Measurements from ENCODE around the gene ZNF688.
"Not testable (repeated sequence)": the region's sequence is repeated elsewhere in the genome, so short reads cannot be mapped to it uniquely, and the experiment has no call there.

ZNF688 gene

DNA sequence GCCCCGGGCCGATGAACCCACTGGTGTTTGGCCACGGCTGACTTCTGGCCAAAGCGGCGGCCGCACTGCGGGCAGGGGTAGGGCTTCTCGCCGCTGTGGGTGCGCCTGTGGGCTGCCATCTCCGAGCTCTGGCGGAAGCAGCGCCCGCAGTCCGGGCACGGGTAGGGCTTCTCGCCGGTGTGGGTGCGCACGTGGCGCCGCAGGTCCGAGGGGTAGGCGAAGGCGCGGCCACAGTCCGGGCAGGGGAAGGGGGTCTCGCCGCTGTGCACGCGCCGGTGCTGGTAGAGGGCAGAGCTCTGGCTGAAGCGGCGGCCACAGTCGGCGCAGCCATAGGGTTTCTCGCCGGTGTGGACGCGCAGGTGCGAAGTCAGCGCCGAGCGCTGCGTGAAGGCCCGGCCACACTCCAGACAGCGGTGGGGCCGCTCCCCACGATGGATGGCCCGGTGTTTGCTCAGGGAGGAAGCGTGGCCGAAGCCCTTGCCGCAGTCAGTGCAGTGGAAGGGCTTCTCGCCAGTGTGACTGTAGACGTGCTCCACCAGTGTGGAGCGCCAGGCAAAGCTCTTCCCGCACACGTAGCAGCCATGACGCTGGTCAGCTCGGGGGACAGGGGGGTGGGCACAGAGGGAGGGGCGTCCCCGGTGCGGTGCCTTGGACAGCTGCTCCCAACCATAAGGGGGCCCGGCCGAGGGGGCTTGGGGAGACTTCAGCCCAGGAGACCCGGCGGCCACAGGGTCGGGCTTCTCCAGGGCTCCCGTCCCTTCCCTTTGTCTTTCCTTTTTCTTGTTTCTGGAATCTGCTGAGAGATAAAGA is 16.0 kb downstream of the ZNF688 start:
- no peak for DNase-seq

DNA sequence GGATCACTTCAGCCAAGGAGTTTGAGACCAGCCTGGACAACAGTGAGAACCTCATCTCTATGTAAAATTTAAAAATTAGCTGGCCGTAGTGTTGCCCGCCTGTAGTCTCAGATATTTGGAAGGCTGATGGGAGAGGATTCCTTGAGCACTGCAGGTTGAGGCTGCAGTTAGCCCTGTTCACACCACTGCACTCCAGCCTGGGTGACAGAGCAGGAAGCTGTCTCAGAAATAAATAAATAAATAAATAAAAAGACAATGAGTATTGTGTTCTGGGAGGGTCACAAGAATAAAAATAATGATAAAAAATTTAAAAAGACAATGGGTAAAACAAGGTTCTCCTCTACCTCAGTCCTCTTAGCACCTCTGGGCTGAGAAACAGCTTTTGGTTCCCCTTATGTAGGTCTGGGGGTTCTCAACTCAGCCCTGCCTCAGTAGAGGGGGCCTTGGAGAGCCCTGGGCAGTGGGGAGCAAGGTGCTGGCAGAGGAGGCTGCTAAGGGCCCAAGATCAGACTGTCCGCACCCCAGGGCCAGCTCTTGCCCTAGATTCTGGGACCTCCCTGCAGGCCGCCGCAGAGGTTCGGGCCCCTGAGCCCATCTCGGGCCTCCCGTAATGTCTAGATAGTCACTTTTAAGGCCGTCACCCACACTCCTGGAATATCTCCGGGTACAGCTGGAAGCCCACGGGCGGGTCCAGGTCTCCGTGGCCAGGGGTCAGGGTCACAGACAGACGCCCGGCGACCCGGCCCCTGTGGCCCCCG is 16.8 kb downstream of the ZNF688 start:
- no peak for DNase-seq

DNA sequence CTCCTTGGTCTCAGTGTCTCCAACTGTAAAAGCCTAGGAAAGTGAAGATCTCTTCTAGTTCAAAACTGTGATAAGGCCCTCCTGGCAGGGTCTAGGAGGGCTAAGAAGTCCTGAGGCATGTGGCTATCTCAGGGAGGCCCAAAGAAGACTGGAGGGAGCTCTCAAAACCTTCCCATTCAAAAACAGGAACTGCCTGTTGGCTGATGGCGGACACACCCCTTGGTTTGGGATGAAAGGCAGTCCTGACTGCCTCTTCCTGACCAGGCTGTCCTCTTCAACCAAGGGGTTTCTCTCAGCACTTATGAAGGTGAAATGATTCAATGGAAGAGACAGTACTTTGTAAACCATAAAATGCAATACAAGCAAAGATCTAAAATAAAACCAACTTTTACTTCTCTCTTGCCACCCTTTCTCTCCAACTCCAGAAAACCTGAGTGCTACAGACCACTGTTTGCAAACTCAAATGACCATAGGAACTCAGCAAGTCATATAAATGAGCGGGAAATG is 18.1 kb downstream of the ZNF688 start:
- DNase-seq = no peak

DNA sequence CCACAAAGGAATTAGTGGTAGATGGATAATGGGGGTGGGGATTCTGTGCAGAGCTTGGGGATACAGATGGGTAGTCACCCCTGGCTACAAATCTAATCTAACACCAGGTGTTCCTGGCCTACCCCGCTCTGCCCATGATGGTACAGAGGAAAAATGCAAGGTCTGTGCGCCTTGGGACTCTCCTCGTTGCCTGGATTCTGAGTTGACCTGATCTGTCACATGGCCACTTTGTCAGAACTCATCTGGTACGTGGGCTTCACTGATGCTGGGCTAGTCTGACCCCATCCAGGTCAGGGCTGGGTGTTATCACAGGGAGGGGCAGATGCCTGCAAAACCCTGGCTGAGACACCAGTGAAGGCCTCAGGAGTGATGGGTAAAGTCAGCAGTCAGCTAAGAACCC is 18.6 kb downstream of the ZNF688 start:
- no peak for DNase-seq

DNA sequence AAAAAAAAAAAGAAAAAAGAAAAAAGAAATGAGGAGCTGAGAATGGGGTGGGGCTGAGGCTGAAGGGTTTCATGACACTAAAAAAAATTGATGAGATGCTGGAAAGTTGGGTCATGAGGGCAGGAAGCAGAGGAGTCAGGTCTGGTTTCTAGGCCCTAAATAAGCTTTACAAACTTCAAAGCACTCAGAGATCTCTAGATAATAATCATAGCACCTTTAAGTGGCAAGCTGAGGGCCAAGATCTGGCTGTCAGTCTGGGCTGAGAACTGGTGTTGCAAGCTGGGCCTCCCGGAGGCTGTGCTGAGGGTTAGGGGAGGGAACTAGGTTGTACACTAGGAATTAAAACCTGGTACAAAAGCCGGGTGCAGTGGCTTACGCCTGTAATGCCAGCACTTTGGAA is 19.7 kb downstream of the ZNF688 start:
- DNase-seq = peak; percentile 75

DNA sequence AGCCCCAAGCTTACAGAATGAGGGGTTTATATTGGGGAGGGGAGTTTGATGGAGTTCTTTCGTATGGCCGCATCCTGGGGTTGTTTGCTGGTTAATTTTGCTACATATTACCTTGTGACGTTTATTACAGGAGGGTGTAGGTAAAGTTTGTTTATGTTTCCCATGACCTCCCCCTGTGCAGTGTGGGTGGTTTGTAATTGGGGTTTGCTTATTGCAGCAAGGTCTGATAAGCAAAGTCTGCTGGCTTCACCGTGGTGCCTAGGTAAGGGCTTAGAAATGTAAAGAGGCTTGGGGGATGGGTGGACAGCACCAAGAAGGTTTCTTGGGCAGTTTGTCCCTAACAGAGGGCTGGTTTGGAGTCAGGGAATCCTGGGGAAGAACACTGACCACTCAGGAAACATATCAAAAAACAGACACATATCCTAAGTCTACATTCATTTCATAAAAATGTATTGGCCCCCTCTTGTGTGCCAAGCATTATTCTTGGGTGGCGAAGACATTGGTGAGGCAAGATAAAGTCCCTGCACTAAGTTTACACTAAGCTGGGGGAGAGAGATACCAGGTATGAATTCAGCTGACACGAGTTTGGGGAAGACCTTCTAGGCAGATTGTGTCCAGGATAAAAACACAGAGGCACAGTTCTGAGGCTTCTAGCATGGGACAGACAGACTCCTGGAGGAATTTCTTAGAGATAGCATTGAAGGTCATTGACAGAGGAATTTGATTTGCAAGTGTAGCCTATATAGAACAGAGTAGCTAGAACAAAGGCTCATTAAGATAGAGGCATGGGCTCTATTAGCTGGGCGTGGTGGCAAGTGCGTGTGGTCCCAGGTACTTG is 22.9 kb downstream of the ZNF688 start:
- DNase-seq = no peak

DNA sequence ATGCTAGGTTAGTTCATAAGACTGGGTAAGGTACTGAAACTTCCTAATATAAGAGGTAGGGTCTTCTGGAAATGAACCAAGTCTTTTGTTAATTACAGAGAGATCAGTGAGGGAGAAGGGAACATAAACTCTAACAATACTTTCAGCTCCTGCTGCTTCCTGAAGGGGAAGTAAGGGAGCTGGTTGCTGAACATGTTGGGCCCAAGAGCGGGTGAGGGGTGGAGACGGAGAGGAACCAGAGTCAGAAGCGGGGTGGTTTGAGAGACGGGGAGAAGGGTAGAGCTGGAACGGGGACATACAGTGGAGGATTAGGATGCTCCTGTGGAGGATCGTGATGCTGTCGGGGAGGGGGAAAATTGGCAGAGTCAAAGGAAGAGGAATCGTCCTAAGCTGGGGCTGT is 25.4 kb downstream of the ZNF688 start:
- no peak for DNase-seq

DNA sequence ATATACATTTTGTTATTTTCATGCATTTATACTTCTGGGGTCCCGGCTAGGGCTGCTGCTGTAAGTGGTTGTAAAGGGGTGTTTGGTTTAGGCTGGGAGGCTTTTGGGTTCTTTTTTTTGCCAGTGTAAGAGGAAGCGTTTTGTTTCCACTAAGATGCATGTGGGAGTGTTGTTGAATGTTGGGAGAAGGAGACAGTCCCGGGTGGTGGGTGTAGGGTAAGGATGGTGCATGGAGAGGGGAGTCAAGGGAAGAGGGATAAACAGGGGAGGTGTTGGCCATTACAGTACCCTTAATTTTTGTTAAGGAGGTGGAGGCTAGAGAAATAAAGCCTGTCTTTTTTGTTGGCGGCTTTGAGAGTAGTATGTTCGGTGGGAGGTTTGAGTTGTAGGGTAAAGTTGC is 28.4 kb downstream of the ZNF688 start:
- DNase-seq = no peak

DNA sequence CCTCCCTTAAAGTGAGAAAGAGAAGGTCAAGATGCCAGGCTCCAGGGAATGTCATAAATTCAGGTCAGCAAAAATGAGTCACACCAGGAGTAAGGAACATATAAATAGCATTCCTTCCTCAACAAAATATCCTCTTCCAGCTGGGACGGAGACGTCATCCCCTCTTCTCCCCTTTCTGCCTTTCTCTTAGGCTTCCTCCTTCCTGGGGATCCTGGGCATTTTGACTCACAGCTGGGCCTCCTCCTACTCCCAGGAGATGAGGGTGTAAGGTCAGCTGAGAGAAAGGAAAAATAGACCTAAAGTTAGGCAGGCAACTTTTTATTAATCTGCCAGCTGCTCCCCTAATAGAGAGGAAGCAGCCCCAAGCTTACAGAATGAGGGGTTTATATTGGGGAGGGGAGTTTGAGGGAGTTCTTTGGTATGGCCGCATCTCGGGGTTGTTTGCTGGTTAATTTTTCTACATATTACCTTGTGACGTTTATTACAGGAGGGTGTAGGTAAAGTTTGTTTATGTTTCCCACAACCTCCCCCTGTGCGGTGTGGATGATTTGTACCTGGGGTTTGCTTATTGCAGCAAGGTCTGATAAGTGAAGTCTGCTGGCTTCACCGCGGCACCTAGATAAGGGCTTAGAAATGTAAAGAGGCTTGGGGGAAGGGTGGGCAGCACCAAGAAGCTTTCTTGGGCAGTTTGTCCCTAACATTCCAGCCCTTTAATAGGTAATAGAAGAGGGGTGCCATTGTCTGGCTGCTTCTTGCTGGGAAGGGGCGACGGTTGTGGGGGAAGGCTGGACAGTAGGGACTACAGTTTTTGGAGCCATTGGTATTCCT is 29.8 kb downstream of the ZNF688 start:
- DNase-seq = no peak

DNA sequence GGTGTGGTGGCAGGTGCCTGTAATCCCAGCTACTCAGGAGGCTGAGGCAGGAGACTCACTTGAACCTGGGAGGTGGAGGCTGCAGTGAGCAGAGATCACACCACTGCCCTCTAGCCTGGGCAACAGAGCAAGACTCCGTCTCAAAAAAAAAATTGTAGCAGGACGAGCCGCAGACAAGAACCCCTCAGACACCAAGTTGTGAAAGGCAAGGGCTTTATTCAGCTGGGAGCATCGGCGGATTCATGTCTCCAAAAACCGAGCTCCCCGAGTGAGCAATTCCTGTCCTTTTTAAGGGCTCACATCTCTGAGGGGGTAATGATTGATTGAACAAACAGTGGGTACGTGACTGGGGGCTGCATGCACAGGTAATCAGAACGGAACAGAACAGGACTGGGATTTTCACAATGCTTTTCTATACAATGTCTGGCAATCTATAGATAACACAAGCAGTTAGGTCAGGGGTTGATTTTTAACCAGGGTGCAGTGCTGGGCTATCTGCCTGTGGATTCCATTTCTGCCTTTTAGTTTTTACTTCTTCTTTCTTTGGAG is 30.5 kb downstream of the ZNF688 start:
- DNase-seq = not testable (repeated sequence)

DNA sequence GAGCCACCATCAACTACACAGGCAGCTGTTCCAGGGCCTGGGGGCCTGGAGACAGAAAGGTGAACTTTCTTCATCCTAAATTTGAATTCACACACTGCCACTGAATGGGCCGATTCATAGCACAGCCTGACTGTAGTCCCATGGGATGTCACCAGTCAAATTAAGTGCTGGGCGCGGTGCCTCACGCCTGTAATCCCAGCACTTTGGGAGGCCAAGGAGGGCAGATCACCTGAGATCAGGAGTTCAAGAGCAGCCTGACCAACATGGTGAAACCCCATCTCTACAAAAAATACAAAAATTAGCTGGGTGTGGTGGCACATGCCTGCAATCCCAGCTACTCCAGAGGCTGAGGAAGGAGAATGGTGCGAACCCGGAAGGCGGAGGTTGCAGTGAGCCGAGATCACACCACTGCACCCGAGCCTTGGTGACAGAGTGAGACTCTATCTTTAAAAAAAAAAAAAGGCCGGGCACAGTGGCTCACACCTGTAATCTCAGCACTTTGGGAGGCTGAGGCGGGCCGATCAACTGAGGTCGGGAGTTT is 31.5 kb downstream of the ZNF688 start:
- DNase-seq = not testable (repeated sequence)

DNA sequence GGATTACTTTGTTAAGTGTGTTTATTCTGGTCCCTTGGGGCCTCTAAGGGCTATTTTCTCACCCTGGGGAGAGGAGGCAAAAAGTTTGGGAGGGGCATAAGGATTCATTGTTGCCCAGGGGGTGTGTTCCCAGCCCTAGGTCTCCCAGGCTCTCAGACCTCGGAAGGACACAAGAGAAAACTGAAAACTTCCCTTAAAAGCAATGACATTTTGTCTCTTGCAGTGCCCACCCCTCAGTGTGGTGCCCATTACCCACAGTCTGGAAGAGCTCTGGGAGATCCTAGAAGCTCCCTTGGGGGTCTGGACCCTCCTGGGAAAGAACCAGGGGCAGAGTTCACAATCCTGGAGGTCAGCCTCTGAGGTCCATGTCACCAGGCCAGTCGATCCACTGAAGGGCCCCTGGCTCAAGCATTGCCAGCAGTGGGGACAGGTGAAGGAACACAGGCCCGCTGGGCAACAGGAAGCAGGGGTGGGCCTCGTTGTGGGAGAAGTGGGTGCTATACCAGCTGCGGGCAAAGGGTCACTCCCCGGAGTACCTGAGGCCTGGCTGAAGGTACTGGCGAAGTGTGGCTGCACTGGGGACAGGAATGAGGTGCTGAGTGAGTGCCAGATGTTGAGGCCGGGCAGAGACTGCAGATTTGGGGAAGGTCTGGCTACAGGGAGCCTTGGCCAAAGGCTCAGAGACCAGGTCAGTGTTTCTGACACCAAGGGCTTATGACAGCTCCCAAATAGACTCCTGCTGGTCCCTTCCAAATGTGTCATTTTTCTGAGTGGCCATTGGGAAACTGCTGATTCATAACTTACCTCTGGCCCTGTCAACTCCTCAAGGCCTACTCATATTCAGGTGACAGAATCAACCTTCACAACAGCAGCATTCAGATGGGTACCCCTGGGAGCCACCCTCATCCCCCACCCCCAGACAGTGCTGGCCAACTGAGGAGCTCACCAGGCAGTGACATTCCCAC is 32.2 kb downstream of the ZNF688 start:
- DNase-seq = no peak

DNA sequence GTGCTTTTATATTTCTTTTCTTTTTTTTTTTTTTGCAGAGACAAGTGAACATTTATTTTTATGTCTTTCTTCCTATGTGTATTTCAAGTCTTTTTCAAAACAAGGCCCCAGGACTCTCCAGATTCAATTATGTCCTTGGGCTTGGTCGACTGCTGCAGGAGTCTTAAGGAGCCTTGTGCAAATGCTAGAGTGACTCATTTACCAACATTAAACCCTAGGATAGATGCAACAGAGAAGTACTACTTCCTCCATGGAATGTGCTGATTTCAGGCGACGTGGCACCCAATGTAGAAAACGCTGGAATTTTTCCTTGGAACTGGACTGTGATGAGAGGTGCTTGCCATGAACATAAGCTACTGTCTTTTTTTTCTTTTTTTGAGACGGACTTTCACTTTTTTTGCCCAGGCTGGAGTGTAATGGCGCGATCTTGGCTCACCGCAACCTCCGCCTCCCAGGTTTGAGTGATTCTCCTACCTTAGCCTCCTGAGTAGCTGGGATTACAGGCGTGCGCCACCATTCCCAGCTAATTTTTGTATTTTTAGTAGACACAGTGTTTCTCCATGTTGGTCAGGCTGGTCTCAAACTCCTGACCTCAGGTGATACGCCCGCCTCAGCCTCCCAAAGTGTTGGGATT is 35.0 kb downstream of the ZNF688 start:
- DNase-seq = not testable (repeated sequence)

DNA sequence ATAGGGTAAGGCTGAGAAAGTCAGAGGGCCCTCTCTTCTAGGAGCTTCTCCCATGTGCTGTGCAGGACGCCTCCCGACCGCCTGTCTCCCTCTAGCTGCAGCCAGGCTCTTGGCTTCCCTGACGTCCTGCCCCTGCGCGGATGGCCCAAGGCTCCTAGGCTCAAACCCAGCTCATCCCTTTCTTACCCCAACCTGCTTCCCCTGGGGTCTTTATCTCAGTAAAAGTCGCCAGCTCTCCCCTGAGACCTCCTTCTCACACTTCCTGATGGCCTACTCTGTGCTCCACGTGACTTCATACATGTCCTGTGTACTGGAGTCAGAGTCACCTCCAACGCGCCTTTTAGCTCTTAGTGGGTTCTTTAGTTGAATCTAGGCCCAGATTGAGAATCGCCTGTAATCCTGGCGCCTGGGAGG is 35.7 kb downstream of the ZNF688 start:
- peak; percentile 80 for DNase-seq

DNA sequence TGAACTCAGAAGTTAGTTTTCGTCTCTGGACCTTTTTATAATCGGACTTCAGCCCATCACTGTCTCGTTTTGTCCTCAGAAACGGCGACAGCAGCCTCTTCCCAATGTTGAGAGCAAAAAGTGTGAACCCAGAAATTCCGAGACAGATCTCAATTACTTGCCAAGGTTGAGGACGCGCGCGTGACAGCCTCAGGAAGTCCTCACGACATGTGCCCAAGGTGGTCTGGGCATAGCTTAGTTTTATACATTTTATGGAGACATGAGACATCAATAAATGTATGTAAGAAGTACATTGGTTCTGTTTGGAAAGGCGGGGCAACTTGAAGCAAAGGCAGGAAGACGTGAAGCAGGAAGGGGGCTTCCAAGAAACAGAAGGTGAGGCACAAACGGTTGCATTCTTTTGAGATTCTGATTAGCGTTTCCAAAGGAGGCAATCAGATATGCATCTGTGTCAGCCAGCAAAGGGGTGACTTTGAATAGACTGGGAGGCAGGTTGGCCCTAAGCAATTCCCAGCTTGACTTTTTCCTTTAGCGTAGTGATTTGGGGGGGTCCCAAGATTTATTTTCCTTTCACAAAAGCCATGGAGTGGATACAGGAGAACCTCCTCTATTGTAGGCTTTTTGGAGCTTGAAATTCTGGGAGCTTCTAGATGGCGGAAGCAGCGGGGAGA is 36.3 kb downstream of the ZNF688 start:
- DNase-seq = no peak

DNA sequence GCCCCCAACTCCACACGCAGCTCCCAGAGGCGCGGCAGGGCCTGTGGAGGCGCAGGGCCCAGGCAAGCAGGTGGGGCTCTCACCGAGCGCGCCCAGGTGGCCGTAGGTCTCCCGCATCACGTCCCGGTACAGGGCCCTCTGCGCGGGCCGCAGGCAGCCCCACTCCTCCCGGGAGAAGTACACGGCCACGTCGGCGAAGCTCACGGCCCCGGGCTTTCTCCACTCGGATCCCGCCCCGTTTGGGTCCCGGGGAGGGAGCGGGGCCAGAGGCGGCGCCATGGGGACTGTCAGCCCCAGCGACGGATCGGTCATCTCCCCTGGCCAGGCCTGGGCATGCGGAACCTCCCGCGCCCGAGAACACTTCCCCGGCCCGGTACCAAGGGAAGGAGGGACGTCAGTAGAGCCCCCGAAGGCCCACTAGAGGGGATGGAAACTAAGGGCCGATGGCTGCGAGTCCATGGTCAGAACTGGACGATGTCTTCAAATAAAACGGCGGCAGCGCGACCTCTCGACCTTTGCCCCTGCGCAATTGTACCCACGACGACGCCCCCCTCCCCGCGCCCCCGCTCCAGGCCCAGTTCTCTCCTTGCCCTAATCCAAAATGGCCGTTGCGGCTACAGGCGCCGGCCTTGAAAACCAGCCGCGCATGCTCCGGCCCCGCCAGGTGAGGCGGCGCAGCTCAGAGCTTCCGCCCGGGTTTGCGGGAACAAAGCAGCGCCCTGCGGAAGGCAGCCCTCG is 37.0 kb downstream of the ZNF688 start, which contains the start of gene ZNF747:
Gene ZNF747, minus strand, starts transcription at position 491 of the 738 bp plus-strand sequence. Its CDS starts 179 bp downstream, at position 312.
- peak; percentile 94 for DNase-seq

DNA sequence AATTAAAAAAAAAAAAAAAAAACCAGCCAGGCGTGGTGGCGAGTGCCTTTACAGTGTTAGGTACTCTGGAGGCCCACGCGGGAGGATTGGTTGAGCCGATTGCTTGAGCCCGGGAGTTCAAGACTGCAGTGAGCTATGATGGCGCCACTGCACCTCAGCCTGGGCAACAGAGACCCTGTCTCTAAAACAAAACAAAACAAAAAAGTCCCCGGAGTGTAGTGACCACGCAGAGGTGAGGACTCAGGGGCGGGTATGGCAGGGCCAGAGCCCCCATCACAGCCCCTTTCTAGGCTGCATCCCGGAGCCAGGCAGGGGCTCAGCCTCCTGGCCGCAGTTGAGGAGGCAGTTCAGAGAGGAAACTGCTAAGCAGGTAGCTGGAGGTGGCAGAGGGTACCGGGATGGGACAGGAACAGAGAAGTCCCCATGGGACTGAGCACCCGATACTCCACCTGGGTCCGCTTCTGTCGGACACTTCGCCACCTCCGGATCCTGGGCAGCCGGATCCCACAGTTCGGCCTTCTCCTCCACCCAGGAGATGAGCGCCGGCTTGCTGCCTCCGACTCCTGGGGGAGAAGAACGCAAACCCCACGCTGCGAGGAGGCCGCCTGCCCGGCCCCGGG is 37.7 kb downstream of the ZNF688 start:
- DNase-seq = peak; percentile 53

DNA sequence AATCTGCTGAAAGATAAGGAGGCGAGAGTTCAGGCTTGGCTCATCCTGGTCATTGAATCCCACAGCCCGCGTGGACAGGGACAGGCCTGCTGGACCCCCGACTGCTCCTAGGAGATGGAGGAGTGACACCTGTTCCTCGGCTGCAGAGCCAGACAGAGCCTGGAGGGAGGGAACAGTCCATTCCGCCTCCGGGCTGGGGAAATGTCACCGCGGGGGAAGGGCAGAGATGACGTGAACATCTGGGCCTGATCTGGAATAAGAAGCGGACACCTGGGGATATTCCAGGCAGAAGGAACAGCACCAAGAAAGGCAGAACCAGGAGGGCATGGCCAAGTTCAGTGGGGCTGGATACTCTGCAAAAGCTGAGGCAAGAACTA is 38.4 kb downstream of the ZNF688 start:
- no peak for DNase-seq

All from activated CD4-positive, alpha-beta T cell treated with anti-CD3 and anti-CD28 coated beads for 48 hours (primary cell).